ENCODE results near the gene DOK7. TPM values are rescaled to one million over a fixed set of nuclear protein-coding genes. Genes with fewer than 3 reads are reported as not detected.

The DOK7 gene
- total RNA-seq, 4 donors from 2014 or later: 0.53 to 5.7 (median 4.1) TPM; not detected in 1

- peaks cover 0 to 11% (median 0%) of the 10 kb centered on the region in 3 donors for H3K36me3 ChIP-seq
- no peak overlapping the region for H3K4me3 ChIP-seq
- no peak for TF ChIP-seq POLR2A (IDR thresholded peaks at IDR 0.05)
- no peak for TF ChIP-seq CTCF (IDR thresholded peaks at IDR 0.05)
- no peaks in the 10 kb centered on the region for H3K4me1 ChIP-seq
- no peaks in the 10 kb centered on the region for H3K27me3 ChIP-seq
- H3K27ac ChIP-seq: no peak overlapping the region
- no peak for DNase-seq
- no peaks in the 10 kb centered on the region for H3K9me3 ChIP-seq
These were observed 29.8 kb upstream of the DOK7 start for GRCh38 chr4:3433138-3433869.

GRCh38 chr4:3434881-3435685 is 28.0 kb upstream of the DOK7 start:
- no peaks in the 10 kb centered on the region for H3K27me3 ChIP-seq
- no peak overlapping the region for H3K27ac ChIP-seq
- TF ChIP-seq POLR2A (IDR thresholded peaks at IDR 0.05) (no peak), CTCF (IDR thresholded peaks at IDR 0.05) (no peak)
- H3K9me3 ChIP-seq: no peaks in the 10 kb centered on the region
- H3K36me3 ChIP-seq: no peaks in the 10 kb centered on the region
- H3K4me1 ChIP-seq: no peaks in the 10 kb centered on the region
- DNase-seq: no peak
- H3K4me3 ChIP-seq: no peak overlapping the region

- no peaks in the 10 kb centered on the region for H3K36me3 ChIP-seq
- H3K4me3 ChIP-seq: no peak overlapping the region
- no peak for TF ChIP-seq POLR2A (IDR thresholded peaks at IDR 0.05)
- TF ChIP-seq CTCF (IDR thresholded peaks at IDR 0.05): no peak
- H3K9me3 ChIP-seq: no peaks in the 10 kb centered on the region
- no peaks in the 10 kb centered on the region for H3K4me1 ChIP-seq
- H3K27ac ChIP-seq: no peak overlapping the region
- H3K27me3 ChIP-seq: no peaks in the 10 kb centered on the region
- no peak for DNase-seq
These were observed 27.5 kb upstream of the DOK7 start for GRCh38 chr4:3435686-3435956.

GRCh38 chr4:3436048-3436797 is 26.9 kb upstream of the DOK7 start:
- H3K27me3 ChIP-seq: no peaks in the 10 kb centered on the region
- DNase-seq: no peak
- H3K4me1 ChIP-seq: no peaks in the 10 kb centered on the region
- no peaks in the 10 kb centered on the region for H3K36me3 ChIP-seq
- TF ChIP-seq CTCF (IDR thresholded peaks at IDR 0.05) (no peak), POLR2A (IDR thresholded peaks at IDR 0.05) (no peak)
- H3K27ac ChIP-seq: no peak overlapping the region
- no peaks in the 10 kb centered on the region for H3K9me3 ChIP-seq
- no peak overlapping the region for H3K4me3 ChIP-seq

GRCh38 chr4:3436798-3437581 is 26.1 kb upstream of the DOK7 start:
- Histone ChIP-seq H3K27me3 (no peaks in the 10 kb centered on the region), H3K4me1 (no peaks in the 10 kb centered on the region), H3K36me3 (no peaks in the 10 kb centered on the region), H3K4me3 (no peak overlapping the region), H3K9me3 (no peaks in the 10 kb centered on the region), H3K27ac (no peak overlapping the region)
- no peak for TF ChIP-seq POLR2A (IDR thresholded peaks at IDR 0.05)
- peak in 2 of 3 donors; percentile 64 to 71 for DNase-seq

Measured in Peyer's patch (tissue), 4 donors.